Endothelial cell of hepatic sinusoid (primary cell): ENCODE results near the gene SBF1.

Experiments
- in situ Hi-C: cut with HindIII; loops from 2 replicates; pipeline ENCODE4 v1.10.0; 2017; ENCODE audit warnings: low sequenced_read_pairs

SBF1 gene

GRCh38 chr22:50447576-50448551 lies 27.0 kb downstream of the SBF1 start:
- in situ Hi-C loops: no loop called here

- in situ Hi-C loops: no loop called here
Observed at GRCh38 chr22:50446708-50447575, 27.9 kb downstream of the SBF1 start.

- in situ Hi-C loops: no loop called here
Observed at GRCh38 chr22:50445880-50446707, 28.7 kb downstream of the SBF1 start.

- in situ Hi-C loops: no loop called here
Observed at GRCh38 chr22:50445071-50445879, 29.6 kb downstream of the SBF1 start.

- in situ Hi-C loops: no loop called here
Observed at GRCh38 chr22:50444663-50445062, 30.2 kb downstream of the SBF1 start.

GRCh38 chr22:50443801-50444625 lies 30.8 kb downstream of the SBF1 start:
- in situ Hi-C loops: no loop called here

- in situ Hi-C loops: no loop called here
Observed at GRCh38 chr22:50443197-50443596, 31.6 kb downstream of the SBF1 start.

- in situ Hi-C loops: no loop called here
Observed at GRCh38 chr22:50441428-50441993, 33.3 kb downstream of the SBF1 start.

GRCh38 chr22:50440544-50441249 lies 34.1 kb downstream of the SBF1 start:
- in situ Hi-C loops: no loop called here

GRCh38 chr22:50439871-50440331 lies 34.9 kb downstream of the SBF1 start:
- in situ Hi-C loops: no loop called here

- in situ Hi-C loops: no loop called here
Observed at GRCh38 chr22:50439314-50439870, 35.4 kb downstream of the SBF1 start.

- in situ Hi-C loops: no loop called here
Observed at GRCh38 chr22:50438305-50439275, 36.2 kb downstream of the SBF1 start.

- in situ Hi-C loops: no loop called here
Observed at GRCh38 chr22:50437511-50438304, 37.1 kb downstream of the SBF1 start.

- in situ Hi-C loops: no loop called here
Observed at GRCh38 chr22:50436841-50437341, 37.9 kb downstream of the SBF1 start.

GRCh38 chr22:50436015-50436830 lies 38.6 kb downstream of the SBF1 start:
- in situ Hi-C loops: no loop called here
